Erythroblast (primary cell): Measurements from ENCODE around the gene CD8A.

ENCODE experiments used
- GATA1 ChIP-seq: IDR thresholded peaks from 2 replicates; pipeline ENCODE4 v1.6.1; 2011; ENCODE audit warnings: low read depth, mild to moderate bottlenecking, control low read depth, low read length, moderate library complexity
- POLR2A ChIP-seq: IDR thresholded peaks from 2 replicates; pipeline ENCODE4 v1.6.1; 2011; ENCODE audit warnings: mild to moderate bottlenecking, low read length

- no peak for TF ChIP-seq POLR2A
- TF ChIP-seq GATA1: no peak
Measured at GRCh38 chr2:86783615-86784339, 6.9 kb downstream of the CD8A start.
